Stimulated activated CD4-positive, alpha-beta T cell treated with anti-CD3 and anti-CD28 coated beads, Interleukin-4, amount 100 ng/mL, for 48 hours (primary cell): ENCODE results near the gene SAMHD1.
"Not testable (repeated sequence)": the region's sequence is repeated elsewhere in the genome, so short reads cannot be mapped to it uniquely, and the experiment has no call there.

Experiments used
- DNase-seq, 2 donors: peaks; one replicate each; pipeline ENCODE4 v3.0.0-alpha.2; 2020; ENCODE audit warnings: low read depth in 2 of 2

Gene SAMHD1

GRCh38 chr20:36956016-36956415, 4.5 kb upstream of the SAMHD1 start:
- DNase-seq = no peak

GRCh38 chr20:36951979-36952738, 651 bp upstream of the SAMHD1 start:
- DNase-seq = no peak

GRCh38 chr20:36950414-36951197, 902 bp downstream of the SAMHD1 start:
- DNase-seq = peak in 1 of 2 donors; percentile 16

- no peak for DNase-seq
Observed at GRCh38 chr20:36941401-36941835, 10.1 kb downstream of the SAMHD1 start.

GRCh38 chr20:36937402-36937770, 14.1 kb downstream of the SAMHD1 start:
- DNase-seq = no peak

GRCh38 chr20:36936761-36937401, 14.6 kb downstream of the SAMHD1 start:
- not testable (repeated sequence) for DNase-seq

GRCh38 chr20:36936341-36936740, 15.2 kb downstream of the SAMHD1 start:
- DNase-seq = no peak

- not testable (repeated sequence) for DNase-seq
Observed at GRCh38 chr20:36933571-36933970, 17.9 kb downstream of the SAMHD1 start.

GRCh38 chr20:36932476-36933426, 18.8 kb downstream of the SAMHD1 start:
- DNase-seq = no peak

- DNase-seq = not testable (repeated sequence)
Observed at GRCh38 chr20:36932067-36932466, 19.4 kb downstream of the SAMHD1 start.

GRCh38 chr20:36929691-36930090, 21.8 kb downstream of the SAMHD1 start:
- DNase-seq = no peak

- no peak for DNase-seq
Observed at GRCh38 chr20:36929290-36929689, 22.2 kb downstream of the SAMHD1 start.

GRCh38 chr20:36927704-36928103, 23.8 kb downstream of the SAMHD1 start:
- DNase-seq = no peak

- DNase-seq = no peak
Observed at GRCh38 chr20:36926653-36927200, 24.8 kb downstream of the SAMHD1 start.

GRCh38 chr20:36925234-36925633, 26.3 kb downstream of the SAMHD1 start:
- no peak for DNase-seq

GRCh38 chr20:36924167-36925045, 27.1 kb downstream of the SAMHD1 start:
- DNase-seq = no peak

- no peak for DNase-seq
Observed at GRCh38 chr20:36920334-36920730, 31.2 kb downstream of the SAMHD1 start.

GRCh38 chr20:36919715-36920333, 31.7 kb downstream of the SAMHD1 start:
- DNase-seq = no peak

- DNase-seq = peak in 1 of 2 donors; percentile 16
Observed at GRCh38 chr20:36917943-36918342, 33.6 kb downstream of the SAMHD1 start.

GRCh38 chr20:36917240-36917639, 34.3 kb downstream of the SAMHD1 start:
- no peak for DNase-seq
